H9 (cell line): ENCODE data around the gene PTPN21. TPM values are rescaled to one million over a fixed set of nuclear protein-coding genes. Genes with fewer than 3 reads are reported as not detected.

Source experiments
- DNase-seq: peaks from one replicate; pipeline ENCODE4 v3.0.0-alpha.2; 2017
- H2AFZ ChIP-seq: one replicate; pipeline ENCODE4 v1.6.1; 2013; ENCODE audit warnings: mild to moderate bottlenecking, low read length, control low read depth, moderate library complexity
- H2AK5ac ChIP-seq: 2 replicates; pipeline ENCODE4 v1.6.1; 2013; ENCODE audit warnings: low read length, control low read depth, mixed read lengths; ENCODE audit not compliant: insufficient read length
- H2BK120ac ChIP-seq: one replicate; pipeline ENCODE4 v1.6.1; 2013; ENCODE audit warnings: low read depth, mild to moderate bottlenecking, low read length, control low read depth, inconsistent platforms; ENCODE audit not compliant: poor library complexity, severe bottlenecking
- H2BK12ac ChIP-seq: 2 replicates; pipeline ENCODE4 v1.6.1; 2013; ENCODE audit warnings: low read length, control low read depth, mixed read lengths, low read depth; ENCODE audit not compliant: insufficient read length
- H2BK15ac ChIP-seq: 2 replicates; pipeline ENCODE4 v1.6.1; 2013; ENCODE audit warnings: low read depth, low read length, control low read depth
- H2BK20ac ChIP-seq: one replicate; pipeline ENCODE4 v1.6.1; 2013; ENCODE audit warnings: low read depth, mild to moderate bottlenecking, low read length, control low read depth, inconsistent platforms; ENCODE audit not compliant: poor library complexity, severe bottlenecking
- H2BK5ac ChIP-seq: 2 replicates; pipeline ENCODE4 v1.6.1; 2013; ENCODE audit warnings: low read length, control low read depth, mixed read lengths; ENCODE audit not compliant: insufficient read length
- H3K14ac ChIP-seq: 2 replicates; pipeline ENCODE4 v1.6.1; 2013; ENCODE audit warnings: low read length, control low read depth; ENCODE audit not compliant: insufficient read depth
- H3K18ac ChIP-seq: 2 replicates; pipeline ENCODE4 v1.6.1; 2013; ENCODE audit warnings: low read depth, mild to moderate bottlenecking, mixed read lengths, low read length, control low read depth; ENCODE audit not compliant: insufficient read length
- H3K23ac ChIP-seq: 2 replicates; pipeline ENCODE4 v1.6.1; 2013; ENCODE audit warnings: low read length, control low read depth, mixed read lengths, low read depth; ENCODE audit not compliant: insufficient read length
- H3K23me2 ChIP-seq: 2 replicates; pipeline ENCODE4 v1.6.1; 2013; ENCODE audit warnings: low read depth, mild to moderate bottlenecking, mixed read lengths, low read length, control low read depth; ENCODE audit not compliant: insufficient read length, poor library complexity, severe bottlenecking
- H3K27ac ChIP-seq: 2 replicates; pipeline ENCODE4 v1.5.1; 2013; ENCODE audit warnings: low read length, control low read depth, mixed read lengths, low read depth; ENCODE audit not compliant: insufficient read length
- H3K27me3 ChIP-seq: 2 replicates; pipeline ENCODE4 v1.6.1; 2013; ENCODE audit warnings: low read length, control low read depth, inconsistent platforms; ENCODE audit not compliant: insufficient read depth
- H3K4ac ChIP-seq: 2 replicates; pipeline ENCODE4 v1.6.1; 2013; ENCODE audit warnings: low read depth, mild to moderate bottlenecking, control low read depth, inconsistent platforms, low read length, moderate library complexity
- H3K4me1 ChIP-seq: 2 replicates; pipeline ENCODE4 v1.6.1; 2013; ENCODE audit warnings: low read length, control low read depth, inconsistent platforms; ENCODE audit not compliant: insufficient read depth
- H3K4me2 ChIP-seq: 2 replicates; pipeline ENCODE4 v1.6.1; 2013; ENCODE audit warnings: low read length, control low read depth, mixed read lengths; ENCODE audit not compliant: insufficient read length, insufficient read depth
- H3K56ac ChIP-seq: 2 replicates; pipeline ENCODE4 v1.6.1; 2013; ENCODE audit warnings: low read depth, mild to moderate bottlenecking, mixed read lengths, low read length, control low read depth; ENCODE audit not compliant: insufficient read length
- H3K79me1 ChIP-seq: 2 replicates; pipeline ENCODE4 v1.6.1; 2013; ENCODE audit warnings: low read depth, mild to moderate bottlenecking, moderate library complexity, low read length, control low read depth, inconsistent platforms; ENCODE audit not compliant: insufficient read depth, poor library complexity, severe bottlenecking
- H3K79me2 ChIP-seq: 2 replicates; pipeline ENCODE4 v1.6.1; 2013; ENCODE audit warnings: low read length, control low read depth, inconsistent platforms; ENCODE audit not compliant: insufficient read depth
- H3K9ac ChIP-seq: 2 replicates; pipeline ENCODE4 v1.6.1; 2013; ENCODE audit warnings: low read length, control low read depth, mixed read lengths; ENCODE audit not compliant: insufficient read length; ENCODE audit errors: extremely low read depth
- H3K9me3 ChIP-seq: one replicate; pipeline ENCODE4 v1.6.1; 2013; ENCODE audit warnings: low read depth, low read length, inconsistent platforms; ENCODE audit not compliant: control insufficient read depth
- H3T11ph ChIP-seq: one replicate; pipeline ENCODE4 v1.6.1; 2013; ENCODE audit warnings: mild to moderate bottlenecking, low read length, control low read depth, inconsistent platforms
- H4K20me1 ChIP-seq: one replicate; pipeline ENCODE4 v1.6.1; 2013; ENCODE audit not compliant: control insufficient read depth, insufficient read length, insufficient read depth
- H4K5ac ChIP-seq: 2 replicates; pipeline ENCODE4 v1.6.1; 2013; ENCODE audit warnings: low read depth, mild to moderate bottlenecking, mixed read lengths, low read length, control low read depth; ENCODE audit not compliant: insufficient read length
- H4K8ac ChIP-seq: replicated peaks from 2 replicates; pipeline ENCODE4 v1.6.1; 2013; ENCODE audit warnings: low read length, control low read depth, mixed read lengths, low read depth; ENCODE audit not compliant: insufficient read length
- H4K91ac ChIP-seq: 2 replicates; pipeline ENCODE4 v1.6.1; 2013; ENCODE audit warnings: low read depth, mild to moderate bottlenecking, moderate library complexity, mixed read lengths, low read length, control low read depth; ENCODE audit not compliant: insufficient read length
- H3K27ac Mint-ChIP-seq, 3 experiments: 2 replicates in 2 of 3; 3 replicates in 1 of 3; pipeline ENCODE4 v1.8.0; 2020 to 2021; ENCODE audit warnings: mixed read lengths in 3 of 3, mild to moderate bottlenecking in 1 of 3, moderate library complexity in 1 of 3
- H3K27me3 Mint-ChIP-seq: 2 replicates; pipeline ENCODE4 v1.8.0; 2021; ENCODE audit warnings: low read depth, mild to moderate bottlenecking, moderate library complexity, mixed read lengths
- H3K36me3 Mint-ChIP-seq, 3 experiments: 2 replicates in 2 of 3; 3 replicates in 1 of 3; pipeline ENCODE4 v1.8.0; 2020 to 2021; ENCODE audit warnings: low read depth in 3 of 3, mixed read lengths in 3 of 3; ENCODE audit not compliant: insufficient read depth in 1 of 3
- H3K4me1 Mint-ChIP-seq, 2 experiments: 2 replicates each; pipeline ENCODE4 v1.8.0; 2020; ENCODE audit warnings: mixed read lengths in 2 of 2
- H3K4me3 Mint-ChIP-seq, 2 experiments: 2 replicates in 1 of 2; 3 replicates in 1 of 2; pipeline ENCODE4 v1.8.0; 2020 to 2021; ENCODE audit warnings: mild to moderate bottlenecking in 2 of 2, mixed read lengths in 2 of 2, moderate library complexity in 1 of 2
- H3K9me3 Mint-ChIP-seq, 2 experiments: 2 replicates in 1 of 2; 3 replicates in 1 of 2; pipeline ENCODE4 v1.8.0; 2020; ENCODE audit warnings: mild to moderate bottlenecking in 2 of 2, mixed read lengths in 2 of 2, moderate library complexity in 1 of 2
- CTCF ChIP-seq: fragments of 200-600 bp; sonication (generic); conservative IDR thresholded peaks from 3 replicates; pipeline ENCODE4 v1.8.0; 2021; ENCODE audit warnings: antibody characterized with exemption, mild to moderate bottlenecking
- WGBS: extraction: QIAGEN DNeasy Blood & Tissue Kit; methylation state at CpG from one replicate; pipeline ENCODE4 v1.1.7; 2013; ENCODE audit warnings: missing lambda C conversion rate, low lambda C conversion rate, mixed read lengths; ENCODE audit not compliant: insufficient read length; ENCODE audit errors: extremely low coverage; 5-methylcytosine and 5-hydroxymethylcytosine counted together
- total RNA-seq: library from RNA; stranded (reverse); gene quantifications from 2 replicates; pipeline ENCODE4 v1.2.1, GENCODE V29; 2021

PTPN21 gene
- total RNA-seq, 1 experiment from 2014 or later: 14.3 TPM

GRCh38 chr14:88507208-88507607 is 47.6 kb downstream of the PTPN21 start:
- Histone ChIP-seq H3K79me1 (no peaks in the 10 kb centered on the region), H3K27ac (no peak overlapping the region), H2BK15ac (no peak overlapping the region), H2BK120ac (no peak overlapping the region), H3K27me3 (no peaks in the 10 kb centered on the region), H4K91ac (no peak overlapping the region), H2BK5ac (no peak overlapping the region), H3K56ac (no peak overlapping the region), H2AK5ac (no peak overlapping the region), H3K4me2 (no peak overlapping the region), H3K4me1 (no peaks in the 10 kb centered on the region), H2BK20ac (no peak overlapping the region), H3K4ac (no peak overlapping the region), H3K23me2 (no peaks in the 10 kb centered on the region), H4K8ac (no peak overlapping the region), H3K18ac (no peak overlapping the region), H3K14ac (no peak overlapping the region), H3K9ac (no peak overlapping the region), H3T11ph (no peak overlapping the region), H2AFZ (no peak overlapping the region), H3K23ac (no peak overlapping the region), H4K5ac (no peak overlapping the region), H2BK12ac (no peak overlapping the region), H4K20me1 (no peaks in the 10 kb centered on the region), H3K9me3 (no peaks in the 10 kb centered on the region), H3K79me2 (no peaks in the 10 kb centered on the region)
- H3K4me3 Mint-ChIP-seq: no peak overlapping the region
- no peak overlapping the region for H3K27ac Mint-ChIP-seq
- TF ChIP-seq CTCF: no peak
- no peaks in the 10 kb centered on the region for H3K4me1 Mint-ChIP-seq
- WGBS: no CpG with 5 or more reads among the region's 1 CpG
- no peak for DNase-seq
- no peaks in the 10 kb centered on the region for H3K9me3 Mint-ChIP-seq
- peaks cover 0 to 11% (median 9%) of the 10 kb centered on the region in 3 experiments; a peak in 4 of 7 replicates for H3K36me3 Mint-ChIP-seq
- no peaks in the 10 kb centered on the region for H3K27me3 Mint-ChIP-seq
